GM15510 (cell line): ENCODE results near the gene POU4F1.

Experiments
- POLR2A ChIP-seq: IDR thresholded peaks from 3 replicates; pipeline ENCODE4 v1.6.1; 2011; ENCODE audit warnings: borderline replicate concordance; ENCODE audit not compliant: insufficient read length; ENCODE audit errors: extremely low read depth

Gene POU4F1

GRCh38 chr13:78609464-78610205 lies 6.3 kb upstream of the POU4F1 start:
- no peak for TF ChIP-seq POLR2A

- no peak for TF ChIP-seq POLR2A
These were observed 5.5 kb upstream of the POU4F1 start for GRCh38 chr13:78608688-78609463.

- TF ChIP-seq POLR2A, result no peak
These were observed 4.9 kb upstream of the POU4F1 start for GRCh38 chr13:78608252-78608687.

- TF ChIP-seq POLR2A, result no peak
These were observed 4.3 kb upstream of the POU4F1 start for GRCh38 chr13:78607409-78608251.

- no peak for TF ChIP-seq POLR2A
These were observed 3.4 kb upstream of the POU4F1 start for GRCh38 chr13:78606471-78607408.

GRCh38 chr13:78604782-78605611 lies 1.6 kb upstream of the POU4F1 start:
- no peak for TF ChIP-seq POLR2A

GRCh38 chr13:78602561-78603239 lies 652 bp downstream of the POU4F1 start:
- TF ChIP-seq POLR2A, result no peak

GRCh38 chr13:78601874-78602560 lies 1.3 kb downstream of the POU4F1 start:
- no peak for TF ChIP-seq POLR2A

- no peak for TF ChIP-seq POLR2A
These were observed 2.1 kb downstream of the POU4F1 start for GRCh38 chr13:78601124-78601873.

- no peak for TF ChIP-seq POLR2A
These were observed 3.0 kb downstream of the POU4F1 start for GRCh38 chr13:78600280-78600883.
